Measurements from ENCODE around the gene RNPEP.
"Not testable (repeated sequence)": the region's sequence is repeated elsewhere in the genome, so short reads cannot be mapped to it uniquely, and the experiment has no call there.

The RNPEP gene

GRCh38 chr1:201982623-201983379 lies at the start of gene RNPEP:
TSS of gene RNPEP (plus strand) at chr1:201982648. CDS start at chr1:201982667, 19 bp downstream.
- DNase-seq (ENCODE audit: low read depth, low spot score): no peak

GRCh38 chr1:201933840-201934430 lies 48.5 kb upstream of the RNPEP start:
- DNase-seq (ENCODE audit: low read depth, low spot score): no peak

GRCh38 chr1:201937624-201938213 lies 44.7 kb upstream of the RNPEP start:
- no peak for DNase-seq (ENCODE audit: low read depth, low spot score)

- no peak for DNase-seq (ENCODE audit: low read depth, low spot score)
Measured at GRCh38 chr1:201938440-201939035, 43.9 kb upstream of the RNPEP start.

GRCh38 chr1:201939148-201939547 lies 43.3 kb upstream of the RNPEP start:
- DNase-seq (ENCODE audit: low read depth, low spot score): no peak

GRCh38 chr1:201939574-201939973 lies 42.9 kb upstream of the RNPEP start:
- no peak for DNase-seq (ENCODE audit: low read depth, low spot score)

GRCh38 chr1:201940316-201940715 lies 42.1 kb upstream of the RNPEP start:
- not testable (repeated sequence) for DNase-seq (ENCODE audit: low read depth, low spot score)

- no peak for DNase-seq (ENCODE audit: low read depth, low spot score)
Measured at GRCh38 chr1:201941420-201942128, 40.9 kb upstream of the RNPEP start.

- DNase-seq (ENCODE audit: low read depth, low spot score): no peak
Measured at GRCh38 chr1:201942129-201942495, 40.3 kb upstream of the RNPEP start.

GRCh38 chr1:201944002-201944401 lies 38.4 kb upstream of the RNPEP start:
- no peak for DNase-seq (ENCODE audit: low read depth, low spot score)

GRCh38 chr1:201944639-201945038 lies 37.8 kb upstream of the RNPEP start:
- no peak for DNase-seq (ENCODE audit: low read depth, low spot score)

GRCh38 chr1:201945157-201945556 lies 37.3 kb upstream of the RNPEP start:
- no peak for DNase-seq (ENCODE audit: low read depth, low spot score)

- no peak for DNase-seq (ENCODE audit: low read depth, low spot score)
Measured at GRCh38 chr1:201945863-201946223, 36.6 kb upstream of the RNPEP start.

GRCh38 chr1:201946224-201946908 lies 36.1 kb upstream of the RNPEP start, which contains the start of gene LMOD1:
TSS of gene LMOD1 (minus strand) at chr1:201946548. CDS start at chr1:201946340, 208 bp downstream.
- peak; percentile 62 for DNase-seq (ENCODE audit: low read depth, low spot score)

- DNase-seq (ENCODE audit: low read depth, low spot score): no peak
Measured at GRCh38 chr1:201947697-201948008, 34.8 kb upstream of the RNPEP start.

GRCh38 chr1:201949491-201949890 lies 33.0 kb upstream of the RNPEP start:
- no peak for DNase-seq (ENCODE audit: low read depth, low spot score)

GRCh38 chr1:201954263-201955008 lies 28.0 kb upstream of the RNPEP start:
- DNase-seq (ENCODE audit: low read depth, low spot score): no peak

GRCh38 chr1:201955009-201955728 lies 27.3 kb upstream of the RNPEP start, which contains the start of gene TIMM17A:
TSS of gene TIMM17A (plus strand) at chr1:201955503. CDS start at chr1:201955527, 24 bp downstream.
- peak; percentile 93 for DNase-seq (ENCODE audit: low read depth, low spot score)

- no peak for DNase-seq (ENCODE audit: low read depth, low spot score)
Measured at GRCh38 chr1:201955729-201956143, 26.7 kb upstream of the RNPEP start.

GRCh38 chr1:201958348-201958747 lies 24.1 kb upstream of the RNPEP start:
- DNase-seq (ENCODE audit: low read depth, low spot score): no peak

All from smooth muscle cell of the brain vasculature (primary cell).